Spleen (tissue), 7 donors: ENCODE data around the gene PGAP2.

Experiments
- POLR2AphosphoS5 ChIP-seq, 3 donors: sonication (generic); formaldehyde crosslinking; IDR thresholded peaks; one replicate each; pipeline ENCODE4 v1.5.1; 2017; ENCODE audit warnings: antibody characterized with exemption in 3 of 3
- TF ChIP-seq, protein P1 (sequence below), 11 experiments: fragments of 200-600 bp in 7 of 11; fragments of 450-650 bp in 4 of 11; sonication (generic) in 4 of 11; IDR thresholded peaks in 8 of 11; conservative IDR thresholded peaks in 3 of 11; 1 replicate in 7 of 11; 2 replicates in 4 of 11; pipeline versions ENCODE4 v1.4.0 to v1.8.0; 2016 to 2021; ENCODE audit warnings: antibody characterized with exemption in 11 of 11, inconsistent platforms in 4 of 11, mild to moderate bottlenecking in 1 of 11
- donor health status: DM: no; HTN: no; CAD: no; lungs with moderate emphysema.
- donor health status: DM: no; HTN: no; CAD: no.
- donor health status: DM: no; HTN: no; CAD: no.

- TF ChIP-seq, protein P1, sequence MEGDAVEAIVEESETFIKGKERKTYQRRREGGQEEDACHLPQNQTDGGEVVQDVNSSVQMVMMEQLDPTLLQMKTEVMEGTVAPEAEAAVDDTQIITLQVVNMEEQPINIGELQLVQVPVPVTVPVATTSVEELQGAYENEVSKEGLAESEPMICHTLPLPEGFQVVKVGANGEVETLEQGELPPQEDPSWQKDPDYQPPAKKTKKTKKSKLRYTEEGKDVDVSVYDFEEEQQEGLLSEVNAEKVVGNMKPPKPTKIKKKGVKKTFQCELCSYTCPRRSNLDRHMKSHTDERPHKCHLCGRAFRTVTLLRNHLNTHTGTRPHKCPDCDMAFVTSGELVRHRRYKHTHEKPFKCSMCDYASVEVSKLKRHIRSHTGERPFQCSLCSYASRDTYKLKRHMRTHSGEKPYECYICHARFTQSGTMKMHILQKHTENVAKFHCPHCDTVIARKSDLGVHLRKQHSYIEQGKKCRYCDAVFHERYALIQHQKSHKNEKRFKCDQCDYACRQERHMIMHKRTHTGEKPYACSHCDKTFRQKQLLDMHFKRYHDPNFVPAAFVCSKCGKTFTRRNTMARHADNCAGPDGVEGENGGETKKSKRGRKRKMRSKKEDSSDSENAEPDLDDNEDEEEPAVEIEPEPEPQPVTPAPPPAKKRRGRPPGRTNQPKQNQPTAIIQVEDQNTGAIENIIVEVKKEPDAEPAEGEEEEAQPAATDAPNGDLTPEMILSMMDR (IDR thresholded peaks at IDR 0.05 in 8 of 11, conservative IDR thresholded peaks at IDR 0.05 in 3 of 11), result no peak
- peak in 2 of 3 donors; percentile 4 to 85 for TF ChIP-seq POLR2AphosphoS5 (IDR thresholded peaks at IDR 0.05)
These were observed 45.7 kb downstream of the PGAP2 start for GRCh38 chr11:3853899-3854659.
